Activated naive CD8-positive, alpha-beta T cell treated with anti-CD3 and anti-CD28 coated beads, Interleukin-2, amount 10 ng/mL, durations not matched to agents 7 days and 5 days (primary cell): ENCODE results near the gene GEMIN4. TPM values are rescaled to one million over a fixed set of nuclear protein-coding genes. Genes with fewer than 3 reads are reported as not detected.
"Not testable (repeated sequence)": the region's sequence is repeated elsewhere in the genome, so short reads cannot be mapped to it uniquely, and the experiment has no call there.

Experiments
- ATAC-seq: fragments of 150-1000 bp; cut with Tn5 transposase; one replicate; pipeline ENCODE4 v1.10.0; 2021; ENCODE audit warnings: low read depth, moderate library complexity
- POLR2A ChIA-PET: fragments of 350-600 bp; sonication (Branson Sonifier 250); formaldehyde crosslinking; loops from one replicate; lab custom pipeline; 2021; ENCODE audit warnings: antibody characterized with exemption; lab: Charles Lee
- DNase-seq: peaks from one replicate; pipeline ENCODE4 v3.0.0; 2021
- H3K27ac Mint-ChIP-seq: one replicate; pipeline ENCODE4 v1.8.0; 2022; ENCODE audit warnings: mild to moderate bottlenecking, mixed read lengths
- H3K27me3 Mint-ChIP-seq: one replicate; pipeline ENCODE4 v1.8.0; 2022; ENCODE audit warnings: mild to moderate bottlenecking, moderate library complexity, mixed read lengths
- H3K36me3 Mint-ChIP-seq: one replicate; pipeline ENCODE4 v1.8.0; 2021; ENCODE audit warnings: mild to moderate bottlenecking, mixed read lengths
- H3K4me1 Mint-ChIP-seq: one replicate; pipeline ENCODE4 v1.8.0; 2021; ENCODE audit warnings: mixed read lengths
- H3K4me3 Mint-ChIP-seq: one replicate; pipeline ENCODE4 v1.8.0; 2022; ENCODE audit warnings: mild to moderate bottlenecking, moderate library complexity, mixed read lengths
- H3K9me3 Mint-ChIP-seq: one replicate; pipeline ENCODE4 v1.8.0; 2021; ENCODE audit warnings: mixed read lengths
- total RNA-seq, 2 experiments: library from RNA; stranded (reverse); gene quantifications; one replicate each; pipeline ENCODE4 v1.2.3, GENCODE V29; 2021

The GEMIN4 gene
- total RNA-seq, 2 experiments from 2014 or later: 29.4 to 30.2 TPM

GRCh38 chr17:760371-760770, 8.3 kb upstream of the GEMIN4 start:
- H3K9me3 Mint-ChIP-seq: no peaks in the 10 kb centered on the region
- ATAC-seq (no peak), DNase-seq (no peak)
- H3K4me1 Mint-ChIP-seq: no peaks in the 10 kb centered on the region
- peaks cover 19% of the 10 kb centered on the region for H3K36me3 Mint-ChIP-seq
- no peak overlapping the region for H3K4me3 Mint-ChIP-seq
- POLR2A ChIA-PET: interaction anchor here (1.5 kb wide), 1 partner anchor 9 kb away, joined by 3 read pairs; no protein-coding TSS in a partner anchor
- H3K27me3 Mint-ChIP-seq: no peaks in the 10 kb centered on the region
- no peak overlapping the region for H3K27ac Mint-ChIP-seq

- H3K9me3 Mint-ChIP-seq: no peaks in the 10 kb centered on the region
- H3K27ac Mint-ChIP-seq: no peak overlapping the region
- no peak overlapping the region for H3K4me3 Mint-ChIP-seq
- DNase-seq (no peak), ATAC-seq (no peak)
- H3K4me1 Mint-ChIP-seq: no peaks in the 10 kb centered on the region
- POLR2A ChIA-PET: interaction anchor here (1.3 to 1.5 kb wide), 2 partner anchors 9 to 22 kb away, joined by 3 read pairs; partner anchors contain the start of genes GLOD4 and MRM3
- no peaks in the 10 kb centered on the region for H3K27me3 Mint-ChIP-seq
- H3K36me3 Mint-ChIP-seq: peaks cover 14% of the 10 kb centered on the region
Measured at GRCh38 chr17:759964-760363, 7.9 kb upstream of the GEMIN4 start.

GRCh38 chr17:756010-756567, 4.0 kb upstream of the GEMIN4 start:
- peaks cover 14% of the 10 kb centered on the region for H3K36me3 Mint-ChIP-seq
- H3K9me3 Mint-ChIP-seq, ATAC-seq, DNase-seq, H3K27me3 Mint-ChIP-seq, H3K27ac Mint-ChIP-seq, POLR2A ChIA-PET, H3K4me3 Mint-ChIP-seq: not testable (repeated sequence)
- peaks cover 10% of the 10 kb centered on the region for H3K4me1 Mint-ChIP-seq

- ATAC-seq, H3K27ac Mint-ChIP-seq, H3K9me3 Mint-ChIP-seq, H3K4me3 Mint-ChIP-seq, H3K27me3 Mint-ChIP-seq, DNase-seq: not testable (repeated sequence)
- Mint-ChIP-seq H3K36me3 (peaks cover 15% of the 10 kb centered on the region), H3K4me1 (peaks cover 15% of the 10 kb centered on the region)
- POLR2A ChIA-PET: interaction anchor here (0.5 kb wide), 1 partner anchor 230 kb away, joined by 5 read pairs; no protein-coding TSS in a partner anchor
Measured at GRCh38 chr17:755319-755961, 3.4 kb upstream of the GEMIN4 start.

GRCh38 chr17:753418-753817, 1.4 kb upstream of the GEMIN4 start:
- POLR2A ChIA-PET: interaction anchor here (3.3 kb wide), 1 partner anchor 29 kb away, joined by 12 read pairs; the partner anchor contains the start of genes GLOD4 and MRM3
- peaks cover 24% of the 10 kb centered on the region for H3K4me1 Mint-ChIP-seq
- H3K9me3 Mint-ChIP-seq: peaks cover 4% of the 10 kb centered on the region
- H3K27me3 Mint-ChIP-seq: no peaks in the 10 kb centered on the region
- H3K27ac Mint-ChIP-seq: peak overlapping the region; percentile 71
- DNase-seq: no peak
- no peak for ATAC-seq
- peak overlapping the region; percentile 52 for H3K4me3 Mint-ChIP-seq
- H3K36me3 Mint-ChIP-seq: peaks cover 22% of the 10 kb centered on the region

- POLR2A ChIA-PET: interaction anchor here (0.6 to 3.3 kb wide), 7 partner anchors 17 to 1076 kb away, joined by 3 to 12 read pairs (median 3); partner anchors contain the start of genes GLOD4, MRM3 and VPS53
- peak; percentile 7 for ATAC-seq
- H3K27me3 Mint-ChIP-seq: no peaks in the 10 kb centered on the region
Measured at GRCh38 chr17:752620-753219, 656 bp upstream of the GEMIN4 start.

GRCh38 chr17:751269-752001, 629 bp downstream of the GEMIN4 start:
- DNase-seq (peak; percentile 74), ATAC-seq (peak; percentile 51)
- peaks cover 4% of the 10 kb centered on the region for H3K9me3 Mint-ChIP-seq
- peak overlapping the region; percentile 96 for H3K27ac Mint-ChIP-seq
- H3K4me3 Mint-ChIP-seq: peak overlapping the region; percentile 98
- H3K36me3 Mint-ChIP-seq: peaks cover 29% of the 10 kb centered on the region
- H3K27me3 Mint-ChIP-seq: no peaks in the 10 kb centered on the region
- H3K4me1 Mint-ChIP-seq: peaks cover 25% of the 10 kb centered on the region
- POLR2A ChIA-PET: interaction anchor here (0.6 to 3.3 kb wide), 6 partner anchors 15 to 229 kb away, joined by 3 to 21 read pairs (median 4); partner anchors contain the start of genes GLOD4, MRM3 and VPS53

More at GRCh38 chr17:752620-753219, 656 bp upstream of the GEMIN4 start:
- DNase-seq: no peak
- Mint-ChIP-seq H3K4me3 (peak overlapping the region; percentile 98), H3K4me1 (peaks cover 25% of the 10 kb centered on the region), H3K36me3 (peaks cover 29% of the 10 kb centered on the region), H3K27ac (peak overlapping the region; percentile 97), H3K9me3 (peaks cover 4% of the 10 kb centered on the region)

- Mint-ChIP-seq H3K4me1 (peaks cover 25% of the 10 kb centered on the region), H3K27me3 (no peaks in the 10 kb centered on the region), H3K27ac (peak overlapping the region; percentile 44), H3K4me3 (peak overlapping the region; percentile 98), H3K36me3 (peaks cover 28% of the 10 kb centered on the region), H3K9me3 (peaks cover 4% of the 10 kb centered on the region)
- POLR2A ChIA-PET: interaction anchor here (0.6 to 2.9 kb wide), 5 partner anchors 14 to 230 kb away, joined by 3 to 21 read pairs (median 3); partner anchors contain the start of gene VPS53
- DNase-seq (no peak), ATAC-seq (no peak)
Measured at GRCh38 chr17:750431-751037, 1.5 kb downstream of the GEMIN4 start.

- not testable (repeated sequence) for ATAC-seq, H3K27ac Mint-ChIP-seq, DNase-seq, H3K9me3 Mint-ChIP-seq, H3K27me3 Mint-ChIP-seq
- Mint-ChIP-seq H3K4me3 (peak overlapping the region; percentile 27), H3K36me3 (peaks cover 29% of the 10 kb centered on the region), H3K4me1 (peaks cover 25% of the 10 kb centered on the region)
- POLR2A ChIA-PET: interaction anchor here (2.9 kb wide), 1 partner anchor 34 kb away, joined by 21 read pairs; the partner anchor contains the start of gene VPS53
Measured at GRCh38 chr17:749359-749758, 2.7 kb downstream of the GEMIN4 start.

- peaks cover 33% of the 10 kb centered on the region for H3K36me3 Mint-ChIP-seq
- POLR2A ChIA-PET, H3K27me3 Mint-ChIP-seq: not testable (repeated sequence)
Measured at GRCh38 chr17:748604-749003, 3.5 kb downstream of the GEMIN4 start.

GRCh38 chr17:746783-747629, 5.1 kb downstream of the GEMIN4 start:
- no peak overlapping the region for H3K27ac Mint-ChIP-seq
- no peak overlapping the region for H3K4me3 Mint-ChIP-seq
- H3K27me3 Mint-ChIP-seq: no peaks in the 10 kb centered on the region
- POLR2A ChIA-PET: no interaction called here
- H3K9me3 Mint-ChIP-seq: peaks cover 4% of the 10 kb centered on the region
- peaks cover 23% of the 10 kb centered on the region for H3K4me1 Mint-ChIP-seq
- ATAC-seq: no peak
- DNase-seq: no peak
- peaks cover 36% of the 10 kb centered on the region for H3K36me3 Mint-ChIP-seq

More at GRCh38 chr17:748604-749003, 3.5 kb downstream of the GEMIN4 start:
- H3K9me3 Mint-ChIP-seq, H3K4me3 Mint-ChIP-seq, H3K27ac Mint-ChIP-seq, ATAC-seq, DNase-seq: not testable (repeated sequence)
- peaks cover 25% of the 10 kb centered on the region for H3K4me1 Mint-ChIP-seq

- Mint-ChIP-seq H3K9me3 (peaks cover 4% of the 10 kb centered on the region), H3K36me3 (peaks cover 41% of the 10 kb centered on the region), H3K4me1 (peaks cover 21% of the 10 kb centered on the region), H3K27me3 (no peaks in the 10 kb centered on the region), H3K27ac (no peak overlapping the region), H3K4me3 (no peak overlapping the region)
- POLR2A ChIA-PET: interaction anchor here (1.2 kb wide), 1 partner anchor 13 kb away, joined by 4 read pairs; no protein-coding TSS in a partner anchor
- ATAC-seq: no peak
- no peak for DNase-seq
Measured at GRCh38 chr17:746181-746580, 5.9 kb downstream of the GEMIN4 start.
